Spleen (tissue), 11 donors: Measurements from ENCODE around the gene RPN1. TPM values are rescaled to one million over a fixed set of nuclear protein-coding genes. Genes with fewer than 3 reads are reported as not detected.
"Not testable (repeated sequence)": the region's sequence is repeated elsewhere in the genome, so short reads cannot be mapped to it uniquely, and the experiment has no call there.

ENCODE experiments used
- DNase-seq: peaks from one replicate; pipeline ENCODE4 v3.0.0-alpha.2; 2020
- H3K27ac ChIP-seq, 8 donors: fragments of 200-600 bp; sonication (generic) in 7 of 8; 1 replicate in 4 of 8; 2 replicates in 4 of 8; pipeline versions ENCODE4 v1.5.0 to v1.8.0; 2016 to 2021; ENCODE audit warnings: inconsistent platforms in 4 of 8, mild to moderate bottlenecking in 4 of 8, moderate library complexity in 1 of 8
- H3K27me3 ChIP-seq, 7 donors: fragments of 200-600 bp; sonication (generic) in 6 of 7; replicated peaks in 1 of 7; 1 replicate in 4 of 7; 2 replicates in 3 of 7; pipeline versions ENCODE4 v1.5.0 to v1.8.0; 2016 to 2021; ENCODE audit warnings: inconsistent platforms in 3 of 7, mild to moderate bottlenecking in 1 of 7
- H3K36me3 ChIP-seq, 6 donors: fragments of 200-600 bp; sonication (generic) in 5 of 6; 1 replicate in 4 of 6; 2 replicates in 2 of 6; pipeline versions ENCODE4 v1.5.0 to v1.8.0; 2016 to 2021; ENCODE audit warnings: inconsistent platforms in 2 of 6
- H3K4me1 ChIP-seq, 6 donors: fragments of 200-600 bp; sonication (generic) in 5 of 6; 1 replicate in 3 of 6; 2 replicates in 3 of 6; pipeline versions ENCODE4 v1.5.0 to v1.8.0; 2016 to 2021; ENCODE audit warnings: inconsistent platforms in 3 of 6
- H3K4me3 ChIP-seq, 8 donors: fragments of 200-600 bp; sonication (generic) in 7 of 8; 1 replicate in 4 of 8; 2 replicates in 4 of 8; pipeline versions ENCODE4 v1.5.0 to v1.8.0; 2016 to 2021; ENCODE audit warnings: inconsistent platforms in 4 of 8, mild to moderate bottlenecking in 4 of 8, moderate library complexity in 2 of 8
- H3K9me3 ChIP-seq, 8 donors: fragments of 200-600 bp; sonication (generic) in 7 of 8; 1 replicate in 4 of 8; 2 replicates in 4 of 8; pipeline versions ENCODE4 v1.5.0 to v1.8.0; 2016 to 2021; ENCODE audit warnings: inconsistent platforms in 4 of 8
- POLR2A ChIP-seq, 3 donors: fragments of 450-650 bp; IDR thresholded peaks; one replicate each; pipeline ENCODE4 v1.5.1; 2017; ENCODE audit warnings: antibody characterized with exemption in 3 of 3, mild to moderate bottlenecking in 1 of 3
- POLR2AphosphoS5 ChIP-seq, 3 donors: sonication (generic); formaldehyde crosslinking; IDR thresholded peaks; one replicate each; pipeline ENCODE4 v1.5.1; 2017; ENCODE audit warnings: antibody characterized with exemption in 3 of 3
- WGBS, 5 donors: extraction: QIAGEN DNeasy Blood & Tissue Kit in 3 of 5; methylation state at CpG; one replicate each; pipeline versions ENCODE4 v1.1.5 to v1.1.7; 2013 to 2018; 5-methylcytosine and 5-hydroxymethylcytosine counted together
- intact Hi-C: fragments of 100-400 bp; cut with DNase I; formaldehyde crosslinking; loops from one replicate; pipeline ENCODE4 v1.15.0; 2023; ENCODE audit warnings: low total_unique reads
- polyA plus RNA-seq, 3 donors: library from polyadenylated mRNA; stranded (reverse); fragments of 200-250 nt; gene quantifications; one replicate each; pipeline ENCODE4 v1.2.1, GENCODE V29; 2013
- total RNA-seq, 7 donors: library from RNA; depleted of rRNA in 3 of 7; stranded (reverse); fragments of >200 nt in 3 of 7; fragmentation: NEBNext Ultra II Directional in 4 of 7; extraction: Animal tissue kit (Norgen Biotek cat#: 25700) in 4 of 7; gene quantifications; one replicate each; pipeline versions ENCODE4 v1.1.0 to v1.2.1, GENCODE V29; 2016 to 2021
- TF ChIP-seq, protein P1 (sequence below), 11 experiments: fragments of 200-600 bp in 7 of 11; fragments of 450-650 bp in 4 of 11; sonication (generic) in 4 of 11; IDR thresholded peaks in 8 of 11; conservative IDR thresholded peaks in 3 of 11; 1 replicate in 7 of 11; 2 replicates in 4 of 11; pipeline versions ENCODE4 v1.4.0 to v1.8.0; 2016 to 2021; ENCODE audit warnings: antibody characterized with exemption in 11 of 11, inconsistent platforms in 4 of 11, mild to moderate bottlenecking in 1 of 11
- donor health status: healthy with polysubstance abuse.
- donor health status: DM: no; HTN: no; CAD: no; lungs with moderate emphysema.
- donor health status: DM: no; HTN: no; CAD: no.
- donor health status: Bipolar disorder and iron deficiency.
- donor health status: healthy.
- donor health status: DM: no; HTN: no; CAD: no.
- donor health status: DM: yes; HTN: yes; CAD: no.

Gene RPN1
- total and polyA plus RNA-seq, 10 donors, result 44.9 to 263 (median 146) TPM

DNA sequence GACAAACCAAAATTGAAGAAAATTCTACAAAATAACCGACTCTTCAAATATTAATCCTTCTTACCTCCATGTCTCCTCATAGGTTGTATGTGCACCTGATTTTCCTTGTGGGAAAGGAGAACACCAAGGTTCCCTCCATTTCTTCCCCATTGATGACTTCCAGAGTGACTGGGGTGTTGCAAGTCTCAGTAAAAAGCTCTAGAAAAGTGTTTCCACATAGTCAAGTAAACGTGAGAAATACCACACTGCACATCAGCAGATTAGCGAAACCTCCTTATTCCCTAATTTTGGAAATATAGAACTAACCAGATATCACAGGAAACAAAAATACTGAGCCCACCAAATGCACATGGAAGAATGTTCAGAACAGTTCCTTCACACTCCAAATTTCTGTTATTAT is 4.9 kb upstream of the RPN1 start:
- 55 to 79% (median 69%) methylated on average over 3 of the region's 3 CpGs for WGBS, 5 donors
- DNase-seq, result no peak

DNA sequence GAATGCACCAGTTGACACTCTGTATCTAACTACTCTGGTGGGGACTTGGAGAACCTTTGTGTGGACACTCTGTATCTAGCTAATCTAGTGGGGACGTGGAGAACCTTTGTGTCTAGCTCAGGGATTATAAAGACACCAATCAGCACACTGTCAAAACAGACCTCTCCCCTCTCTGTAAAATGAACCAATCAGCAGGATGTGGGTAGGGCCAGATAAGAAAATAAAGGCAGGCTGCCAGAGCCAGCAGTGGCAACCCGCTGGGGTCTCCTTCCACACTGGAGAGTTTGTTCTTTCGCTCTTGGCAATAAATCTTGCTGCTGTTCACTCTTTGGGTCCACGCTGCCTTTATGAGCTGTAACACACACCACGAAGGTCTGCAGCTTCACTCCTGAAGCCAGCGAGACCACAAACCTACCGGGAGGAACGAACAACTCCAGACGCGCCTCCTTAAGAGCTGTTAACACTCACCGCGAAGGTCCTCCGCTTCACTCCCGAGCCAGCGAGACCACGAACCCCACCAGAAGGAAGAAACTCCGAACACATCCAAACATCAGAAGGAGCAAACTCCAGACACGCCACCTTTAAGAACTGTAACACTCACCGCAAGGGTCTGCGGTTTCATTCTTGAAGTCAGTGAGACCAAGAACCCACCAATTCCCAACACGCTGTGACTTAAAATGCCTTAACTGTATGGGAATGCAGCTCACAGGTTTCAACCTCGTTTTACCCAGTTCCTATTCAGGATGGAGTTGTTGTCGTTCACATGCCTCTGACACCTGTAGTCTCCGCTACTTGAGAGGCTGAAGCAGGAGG is 3.6 kb upstream of the RPN1 start:
- intact Hi-C loops, result loop anchor here (5.0 kb wide), 1 partner anchor 37 kb away; no protein-coding TSS in a partner anchor
- TF ChIP-seq POLR2AphosphoS5 (IDR thresholded peaks at IDR 0.05), result peak in 1 of 3 donors; percentile 17
- Histone ChIP-seq H3K27ac (peak overlapping the region in 3 of 8 donors; percentile 49 to 72 (median 51)), H3K4me3 (peak overlapping the region in 6 of 8 donors; percentile 4 to 62 (median 26)), H3K4me1 (peaks cover under 1 to 63% (median 17%) of the 10 kb centered on the region in 6 donors)
- H3K9me3 ChIP-seq, H3K36me3 ChIP-seq, H3K27me3 ChIP-seq: not testable (repeated sequence)
- WGBS, 5 donors, result 38 to 65% (median 42%) methylated on average over 24 of the region's 24 CpGs
- peak; percentile 63 for DNase-seq

More for the DNA sequence above, 4.9 kb upstream of the RPN1 start:
- Histone ChIP-seq H3K27me3 (no peaks in the 10 kb centered on the region), H3K4me1 (peaks cover 0 to 53% (median 11%) of the 10 kb centered on the region in 6 donors), H3K27ac (peak overlapping the region in 3 of 8 donors; percentile 1 to 72 (median 18)), H3K36me3 (no peaks in the 10 kb centered on the region), H3K9me3 (no peaks in the 10 kb centered on the region), H3K4me3 (no peak overlapping the region)
- TF ChIP-seq POLR2AphosphoS5 (IDR thresholded peaks at IDR 0.05) (no peak), POLR2A (IDR thresholded peaks at IDR 0.05) (no peak)
- TF ChIP-seq, protein P1, sequence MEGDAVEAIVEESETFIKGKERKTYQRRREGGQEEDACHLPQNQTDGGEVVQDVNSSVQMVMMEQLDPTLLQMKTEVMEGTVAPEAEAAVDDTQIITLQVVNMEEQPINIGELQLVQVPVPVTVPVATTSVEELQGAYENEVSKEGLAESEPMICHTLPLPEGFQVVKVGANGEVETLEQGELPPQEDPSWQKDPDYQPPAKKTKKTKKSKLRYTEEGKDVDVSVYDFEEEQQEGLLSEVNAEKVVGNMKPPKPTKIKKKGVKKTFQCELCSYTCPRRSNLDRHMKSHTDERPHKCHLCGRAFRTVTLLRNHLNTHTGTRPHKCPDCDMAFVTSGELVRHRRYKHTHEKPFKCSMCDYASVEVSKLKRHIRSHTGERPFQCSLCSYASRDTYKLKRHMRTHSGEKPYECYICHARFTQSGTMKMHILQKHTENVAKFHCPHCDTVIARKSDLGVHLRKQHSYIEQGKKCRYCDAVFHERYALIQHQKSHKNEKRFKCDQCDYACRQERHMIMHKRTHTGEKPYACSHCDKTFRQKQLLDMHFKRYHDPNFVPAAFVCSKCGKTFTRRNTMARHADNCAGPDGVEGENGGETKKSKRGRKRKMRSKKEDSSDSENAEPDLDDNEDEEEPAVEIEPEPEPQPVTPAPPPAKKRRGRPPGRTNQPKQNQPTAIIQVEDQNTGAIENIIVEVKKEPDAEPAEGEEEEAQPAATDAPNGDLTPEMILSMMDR (IDR thresholded peaks at IDR 0.05 in 8 of 11, conservative IDR thresholded peaks at IDR 0.05 in 3 of 11), result no peak
- intact Hi-C loops, result no loop called here

DNA sequence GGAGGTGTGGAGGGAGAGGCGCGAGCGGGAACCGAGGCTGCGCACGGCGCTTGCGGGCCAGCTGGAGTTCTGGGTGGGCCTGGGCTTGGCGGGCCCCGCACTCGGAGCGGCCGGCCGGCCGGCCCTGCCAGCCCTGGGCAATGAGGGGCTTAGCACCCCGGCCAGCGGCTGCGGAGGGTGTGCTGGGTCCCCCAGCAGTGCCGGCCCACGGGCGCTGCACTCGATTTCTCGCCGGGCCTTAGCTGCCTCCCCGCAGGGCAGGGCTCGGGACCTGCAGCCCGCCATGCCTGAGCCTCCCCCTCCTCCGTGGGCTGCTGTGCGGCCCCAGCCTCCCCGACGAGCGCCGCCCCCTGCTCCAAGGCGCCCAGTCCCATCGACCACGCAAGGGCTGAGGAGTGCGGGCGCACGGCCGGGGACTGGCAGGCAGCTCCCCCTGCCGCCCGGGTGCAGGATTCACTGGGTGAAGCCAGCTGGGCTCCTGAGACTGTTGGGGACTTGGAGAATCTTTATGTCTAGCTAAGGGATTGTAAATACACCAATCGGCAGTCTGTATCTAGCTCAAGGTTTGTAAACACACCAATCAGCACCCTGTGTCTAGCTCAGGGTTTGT is 2.9 kb upstream of the RPN1 start:
- not testable (repeated sequence) for H3K36me3 ChIP-seq, H3K9me3 ChIP-seq, H3K27me3 ChIP-seq
- peak; percentile 88 for DNase-seq
- Histone ChIP-seq H3K4me3 (peak overlapping the region in 4 of 8 donors; percentile 11 to 62 (median 28)), H3K4me1 (peaks cover 7 to 70% (median 25%) of the 10 kb centered on the region in 6 donors), H3K27ac (peak overlapping the region in 4 of 8 donors; percentile 8 to 51 (median 31))
- 55 to 78% (median 66%) methylated on average over 4 to 43 of the region's 43 CpGs for WGBS, 5 donors
- TF ChIP-seq, protein P1 (IDR thresholded peaks at IDR 0.05 in 8 of 11, conservative IDR thresholded peaks at IDR 0.05 in 3 of 11), result peak in 1 of 11 experiments; percentile 60
- peak in 1 of 3 donors; percentile 66 for TF ChIP-seq POLR2AphosphoS5 (IDR thresholded peaks at IDR 0.05)
- intact Hi-C loops, result loop anchor here (5.0 kb wide), 1 partner anchor 36 kb away; no protein-coding TSS in a partner anchor

DNA sequence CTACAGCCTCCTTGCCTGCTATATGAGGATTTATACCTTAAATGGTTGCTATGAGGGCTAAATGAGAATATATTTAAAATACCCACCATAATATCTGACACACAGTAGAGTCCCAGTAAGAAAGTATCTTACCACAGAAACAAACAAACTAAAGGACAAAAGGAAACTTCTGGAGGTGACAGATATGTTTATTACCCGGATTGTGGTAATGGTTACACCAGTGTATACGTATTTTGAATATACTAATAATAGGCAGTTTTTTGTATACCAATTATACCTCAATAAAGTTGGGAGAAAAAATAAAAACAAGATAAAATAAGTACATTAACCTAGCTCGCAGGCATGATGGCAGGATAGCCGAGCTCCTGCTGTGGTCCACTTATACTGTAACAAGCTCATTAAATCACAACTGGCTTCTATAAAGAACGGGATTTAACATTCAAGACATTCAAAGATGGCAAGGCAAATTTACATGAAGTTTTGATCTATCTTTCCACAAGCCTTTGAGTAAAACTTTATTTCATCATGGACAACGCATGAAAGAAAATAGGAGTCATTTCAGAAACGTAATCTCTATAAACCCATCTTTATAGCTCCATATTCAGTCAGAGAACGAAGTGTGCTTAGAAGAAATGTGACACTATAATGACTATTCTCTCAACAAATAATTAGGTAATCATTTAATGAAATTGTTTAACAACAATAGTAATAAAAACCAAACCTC is 1.5 kb downstream of the RPN1 start:
- DNase-seq, result no peak
- Histone ChIP-seq H3K4me3 (peak overlapping the region; percentile 77 to 100 (median 95)), H3K36me3 (peaks cover 0 to 26% (median 10%) of the 10 kb centered on the region in 6 donors), H3K27me3 (no peaks in the 10 kb centered on the region), H3K27ac (peak overlapping the region in 5 of 8 donors; percentile 92 to 99 (median 96)), H3K9me3 (no peaks in the 10 kb centered on the region), H3K4me1 (peaks cover 9 to 84% (median 44%) of the 10 kb centered on the region in 6 donors)
- TF ChIP-seq, protein P1 (IDR thresholded peaks at IDR 0.05 in 8 of 11, conservative IDR thresholded peaks at IDR 0.05 in 3 of 11), result no peak
- TF ChIP-seq POLR2AphosphoS5 (IDR thresholded peaks at IDR 0.05), result no peak
- TF ChIP-seq POLR2A (IDR thresholded peaks at IDR 0.05), result no peak
- WGBS, 5 donors, result 26 to 41% (median 29%) methylated on average over 8 of the region's 8 CpGs
- intact Hi-C loops, result no loop called here
